Astrocyte of the cerebellum (primary cell): ENCODE measurements around the gene LMNA.

ENCODE experiments used
- DNase-seq: peaks from one replicate; pipeline ENCODE4 v3.0.0-alpha.2; 2011; ENCODE audit warnings: low read depth
- H3K4me3 ChIP-seq: 2 replicates; pipeline ENCODE4 v1.5.1; 2011; ENCODE audit warnings: mild to moderate bottlenecking, low read depth, low read length, moderate library complexity
- in situ Hi-C: cut with HindIII; loops from 2 replicates; pipeline ENCODE4 v1.10.0; 2017; ENCODE audit warnings: low sequenced_read_pairs
- TF ChIP-seq, protein P1 (sequence below): IDR thresholded peaks from 2 replicates; pipeline ENCODE4 v1.5.1; 2012; ENCODE audit warnings: low read length, low read depth, moderate library complexity, mild to moderate bottlenecking; ENCODE audit errors: missing control alignments

The LMNA gene

DNA sequence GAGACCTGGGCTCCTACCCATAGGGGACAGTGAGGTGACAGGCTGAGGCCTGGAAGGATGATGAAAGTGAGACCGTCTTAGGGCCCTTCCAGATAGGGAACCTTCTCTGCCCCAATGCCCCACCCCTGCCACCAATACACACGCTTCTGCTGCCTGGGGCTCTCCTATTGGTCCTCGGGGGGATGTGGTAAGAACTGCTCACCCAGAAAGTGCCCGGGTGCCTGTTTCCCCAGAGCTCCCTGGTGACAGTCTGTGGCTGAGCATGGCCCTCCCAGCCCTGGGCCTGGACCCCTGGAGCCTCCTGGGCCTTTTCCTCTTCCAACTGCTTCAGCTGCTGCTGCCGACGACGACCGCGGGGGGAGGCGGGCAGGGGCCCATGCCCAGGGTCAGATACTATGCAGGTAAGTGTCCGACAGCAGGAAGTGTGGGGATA lies 39.8 kb downstream of the LMNA start:
- in situ Hi-C loops, result no loop called here
- DNase-seq, result no peak
- TF ChIP-seq, protein P1, sequence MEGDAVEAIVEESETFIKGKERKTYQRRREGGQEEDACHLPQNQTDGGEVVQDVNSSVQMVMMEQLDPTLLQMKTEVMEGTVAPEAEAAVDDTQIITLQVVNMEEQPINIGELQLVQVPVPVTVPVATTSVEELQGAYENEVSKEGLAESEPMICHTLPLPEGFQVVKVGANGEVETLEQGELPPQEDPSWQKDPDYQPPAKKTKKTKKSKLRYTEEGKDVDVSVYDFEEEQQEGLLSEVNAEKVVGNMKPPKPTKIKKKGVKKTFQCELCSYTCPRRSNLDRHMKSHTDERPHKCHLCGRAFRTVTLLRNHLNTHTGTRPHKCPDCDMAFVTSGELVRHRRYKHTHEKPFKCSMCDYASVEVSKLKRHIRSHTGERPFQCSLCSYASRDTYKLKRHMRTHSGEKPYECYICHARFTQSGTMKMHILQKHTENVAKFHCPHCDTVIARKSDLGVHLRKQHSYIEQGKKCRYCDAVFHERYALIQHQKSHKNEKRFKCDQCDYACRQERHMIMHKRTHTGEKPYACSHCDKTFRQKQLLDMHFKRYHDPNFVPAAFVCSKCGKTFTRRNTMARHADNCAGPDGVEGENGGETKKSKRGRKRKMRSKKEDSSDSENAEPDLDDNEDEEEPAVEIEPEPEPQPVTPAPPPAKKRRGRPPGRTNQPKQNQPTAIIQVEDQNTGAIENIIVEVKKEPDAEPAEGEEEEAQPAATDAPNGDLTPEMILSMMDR, result no peak
- H3K4me3 ChIP-seq, result no peak overlapping the region

GRCh38 chr1:156155756-156156510 lies 41.4 kb downstream of the LMNA start:
- in situ Hi-C loops, result no loop called here
- TF ChIP-seq, protein P1, result no peak
- no peak for DNase-seq

GRCh38 chr1:156157506-156157905 lies 43.0 kb downstream of the LMNA start:
- in situ Hi-C loops, result no loop called here

More at GRCh38 chr1:156155756-156156510, 41.4 kb downstream of the LMNA start:
- no peak overlapping the region for H3K4me3 ChIP-seq

DNA sequence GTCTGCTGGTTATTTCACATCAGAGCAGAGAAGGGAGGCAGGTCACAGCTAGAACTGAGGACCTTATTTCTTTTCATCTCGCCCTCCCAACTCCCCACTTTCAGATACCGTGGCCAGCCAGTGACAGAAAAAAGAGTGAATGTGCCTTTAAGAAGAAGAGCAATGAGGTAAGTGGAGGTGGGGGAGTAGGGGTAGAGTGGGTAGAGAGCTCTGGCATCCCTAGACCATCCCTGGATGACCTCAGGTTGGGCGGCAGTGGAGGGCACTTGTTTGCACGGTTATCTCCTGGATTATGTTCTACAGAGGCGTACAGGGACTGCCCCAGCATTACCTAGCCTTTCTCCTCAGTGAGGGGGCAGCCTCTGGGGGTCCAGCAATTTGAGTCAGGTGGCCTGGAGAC lies 43.5 kb downstream of the LMNA start:
- no peak for DNase-seq
- in situ Hi-C loops, result no loop called here
- H3K4me3 ChIP-seq, result no peak overlapping the region
- TF ChIP-seq, protein P1, result no peak

More at GRCh38 chr1:156157506-156157905, 43.0 kb downstream of the LMNA start:
- no peak for DNase-seq
- TF ChIP-seq, protein P1, result no peak
- no peak overlapping the region for H3K4me3 ChIP-seq

- peak overlapping the region; percentile 25 for H3K4me3 ChIP-seq
- TF ChIP-seq, protein P1, result no peak
- in situ Hi-C loops, result no loop called here
- DNase-seq, result no peak
Observed at GRCh38 chr1:156160000-156160742, 45.7 kb downstream of the LMNA start.

GRCh38 chr1:156160743-156161171 lies 46.2 kb downstream of the LMNA start:
- DNase-seq, result no peak

More at GRCh38 chr1:156160743-156161171, 46.2 kb downstream of the LMNA start:
- in situ Hi-C loops, result no loop called here
- H3K4me3 ChIP-seq, result peak overlapping the region; percentile 25
- TF ChIP-seq, protein P1, result no peak
